Neutrophil (primary cell): Measurements from ENCODE around the gene VPS8.

Experiments used
- H3K27ac ChIP-seq: fragments of 200-600 bp; sonication (generic); 2 replicates; pipeline ENCODE4 v1.5.1; 2016; ENCODE audit warnings: mild to moderate bottlenecking, moderate library complexity
- H3K27me3 ChIP-seq: fragments of 200-600 bp; sonication (generic); 2 replicates; pipeline ENCODE4 v1.6.0; 2016; ENCODE audit warnings: mild to moderate bottlenecking
- H3K36me3 ChIP-seq: fragments of 200-600 bp; sonication (generic); 2 replicates; pipeline ENCODE4 v1.5.1; 2017
- H3K4me1 ChIP-seq, 2 experiments: fragments of 200-600 bp in 1 of 2; sonication (generic) in 1 of 2; 1 replicate in 1 of 2; 2 replicates in 1 of 2; pipeline versions ENCODE4 v1.5.1 to v1.6.1; 2013 to 2016; ENCODE audit warnings: low read depth in 1 of 2, low read length in 1 of 2, mild to moderate bottlenecking in 1 of 2, moderate library complexity in 1 of 2; ENCODE audit not compliant: control insufficient read depth in 1 of 2, insufficient read depth in 1 of 2
- H3K4me3 ChIP-seq, 2 experiments: fragments of 200-600 bp in 1 of 2; sonication (generic) in 1 of 2; 1 replicate in 1 of 2; 2 replicates in 1 of 2; pipeline ENCODE4 v1.5.1; 2013 to 2016; ENCODE audit warnings: low read depth in 1 of 2, low read length in 1 of 2, mild to moderate bottlenecking in 1 of 2, moderate library complexity in 1 of 2
- H3K9me3 ChIP-seq: fragments of 200-600 bp; sonication (generic); 2 replicates; pipeline ENCODE4 v1.5.1; 2016
- CTCF ChIP-seq: fragments of 200-600 bp; sonication (generic); IDR thresholded peaks from 2 replicates; pipeline ENCODE4 v1.5.1; 2016; ENCODE audit warnings: antibody characterized with exemption

VPS8 gene

GRCh38 chr3:184822654-184823053 lies 10.7 kb downstream of the VPS8 start:
- no peak overlapping the region for H3K27ac ChIP-seq
- peaks cover 29% of the 10 kb centered on the region for H3K36me3 ChIP-seq
- no peaks in the 10 kb centered on the region for H3K27me3 ChIP-seq

GRCh38 chr3:184823990-184824389 lies 12.0 kb downstream of the VPS8 start:
- H3K27ac ChIP-seq, result no peak overlapping the region
- H3K4me1 ChIP-seq, result no peaks in the 10 kb centered on the region
- no peaks in the 10 kb centered on the region for H3K9me3 ChIP-seq
- H3K4me3 ChIP-seq, result no peak overlapping the region
- no peaks in the 10 kb centered on the region for H3K27me3 ChIP-seq
- H3K36me3 ChIP-seq, result peaks cover 42% of the 10 kb centered on the region
- TF ChIP-seq CTCF, result no peak

More at GRCh38 chr3:184822654-184823053, 10.7 kb downstream of the VPS8 start:
- peaks cover 6 to 7% of the 10 kb centered on the region in 2 experiments for H3K4me1 ChIP-seq
- TF ChIP-seq CTCF, result no peak
- H3K4me3 ChIP-seq, result no peak overlapping the region
- H3K9me3 ChIP-seq, result no peaks in the 10 kb centered on the region

- H3K4me1 ChIP-seq, result no peaks in the 10 kb centered on the region
- peaks cover 55% of the 10 kb centered on the region for H3K36me3 ChIP-seq
- H3K27me3 ChIP-seq, result no peaks in the 10 kb centered on the region
- H3K9me3 ChIP-seq, result no peaks in the 10 kb centered on the region
- no peak for TF ChIP-seq CTCF
- H3K27ac ChIP-seq, result no peak overlapping the region
- H3K4me3 ChIP-seq, result no peak overlapping the region
Observed at GRCh38 chr3:184825121-184825820, 13.3 kb downstream of the VPS8 start.

- TF ChIP-seq CTCF, result no peak
Observed at GRCh38 chr3:184827572-184827971, 15.6 kb downstream of the VPS8 start.

GRCh38 chr3:184832044-184832443 lies 20.1 kb downstream of the VPS8 start:
- no peak overlapping the region for H3K4me3 ChIP-seq
- no peak for TF ChIP-seq CTCF

More at GRCh38 chr3:184827572-184827971, 15.6 kb downstream of the VPS8 start:
- Histone ChIP-seq H3K27ac (no peak overlapping the region), H3K9me3 (no peaks in the 10 kb centered on the region), H3K27me3 (no peaks in the 10 kb centered on the region), H3K4me3 (no peak overlapping the region), H3K4me1 (no peaks in the 10 kb centered on the region), H3K36me3 (peaks cover 76% of the 10 kb centered on the region)

More at GRCh38 chr3:184832044-184832443, 20.1 kb downstream of the VPS8 start:
- Histone ChIP-seq H3K9me3 (no peaks in the 10 kb centered on the region), H3K27ac (peak overlapping the region; percentile 17), H3K36me3 (peaks cover 97% of the 10 kb centered on the region), H3K4me1 (no peaks in the 10 kb centered on the region), H3K27me3 (no peaks in the 10 kb centered on the region)
